ENCODE results near the gene TTC21A. TPM values are rescaled to one million over a fixed set of nuclear protein-coding genes. Genes with fewer than 3 reads are reported as not detected.

The TTC21A gene
- total RNA-seq, 2 donors from 2014 or later: 6.7 to 46.5 TPM

GRCh38 chr3:39186692-39187151 is 79.2 kb downstream of the TTC21A start:
- Histone ChIP-seq H3K36me3 (replicated peaks in 1 of 2; ENCODE audit: insufficient read depth in 1 of 2, low read depth in 2 of 2) (no peaks in the 10 kb centered on the region), H3K4me1 (peaks cover 20% of the 10 kb centered on the region), H3K27me3 (no peaks in the 10 kb centered on the region), H3K4me3 (no peak overlapping the region), H3K27ac (no peak overlapping the region), H3K9me3 (no peaks in the 10 kb centered on the region)
- WGBS, 2 donors: 92 to 100% methylated on average over 1 to 11 of the region's 11 CpGs
- ATAC-seq (no peak), DNase-seq (no peak)
- intact Hi-C loops (cut with DNase I): loop anchor here (5.0 kb wide), 2 partner anchors 39 to 106 kb away; no protein-coding TSS in a partner anchor
- TF ChIP-seq CTCF (IDR thresholded peaks at IDR 0.05) (no peak), POLR2A (IDR thresholded peaks at IDR 0.05) (no peak)

GRCh38 chr3:39187372-39188155 is 80.1 kb downstream of the TTC21A start:
- TF ChIP-seq POLR2A (IDR thresholded peaks at IDR 0.05) (no peak), CTCF (IDR thresholded peaks at IDR 0.05) (no peak)
- H3K4me3 ChIP-seq: no peak overlapping the region
- no peaks in the 10 kb centered on the region for H3K9me3 ChIP-seq
- no peak for ATAC-seq
- H3K36me3 ChIP-seq (replicated peaks in 1 of 2; ENCODE audit: insufficient read depth in 1 of 2, low read depth in 2 of 2): no peaks in the 10 kb centered on the region
- no peak for DNase-seq
- no peaks in the 10 kb centered on the region for H3K27me3 ChIP-seq
- no peak overlapping the region for H3K27ac ChIP-seq
- intact Hi-C loops (cut with DNase I): loop anchor here (5.0 kb wide), 2 partner anchors 40 to 105 kb away; no protein-coding TSS in a partner anchor
- peaks cover 12% of the 10 kb centered on the region for H3K4me1 ChIP-seq
- 82 to 85% methylated on average over 16 to 22 of the region's 23 CpGs for WGBS, 2 donors

Small RNA genes lying within 50 kb of the gene (microRNA-seq; reads per million reads assigned to microRNA genes)
- gene MIR6822 (ENCODE audit: borderline number of aligned reads in 2 of 2, borderline replicate concordance in 2 of 2): 0 reads per million in 2 donors

Small RNA genes lying within 50 kb of the gene (small RNA-seq; reads per million reads assigned to genes)
- gene RF00017: not detected

Other genes with a start within 250 kb of the TTC21A start
- under 1 TPM in 1 of 2 donors, not detected in 1; 0.26 TPM for gene SCN11A, start 55.7 kb upstream of the TTC21A start, total RNA-seq
- gene WDR48, start 55.7 kb upstream of the TTC21A start, total RNA-seq: 10 to 100 TPM; 15.8 to 16.5 TPM
- 10 to 100 TPM; 38.4 to 53.1 TPM for gene GORASP1, start 53 bp upstream of the TTC21A start, total RNA-seq
- 10 to 100 TPM; 18.4 to 39.6 TPM for gene CSRNP1, start 45.9 kb downstream of the TTC21A start, total RNA-seq
- gene XIRP1, start 84.9 kb downstream of the TTC21A start, total RNA-seq: not detected
- gene CX3CR1, start 172.4 kb downstream of the TTC21A start, total RNA-seq: 1 to 10 TPM in 1 of 2 donors, not detected in 1; 1.3 TPM
- not detected for gene CCR8, start 222.0 kb downstream of the TTC21A start, total RNA-seq